Stimulated activated CD4-positive, alpha-beta T cell treated with anti-CD3 and anti-CD28 coated beads, Interleukin-1b, Interleukin-23, amount 100 ng/mL, for 1 hour (primary cell): ENCODE data around the gene GPAT2.
"Not testable (repeated sequence)": the region's sequence is repeated elsewhere in the genome, so short reads cannot be mapped to it uniquely, and the experiment has no call there.

Source experiments
- DNase-seq, 2 donors: peaks; one replicate each; pipeline ENCODE4 v3.0.0-alpha.2; 2020; ENCODE audit warnings: low read depth in 2 of 2

Gene GPAT2

GRCh38 chr2:96065381-96065930 is 30.7 kb upstream of the GPAT2 start:
- DNase-seq: no peak

GRCh38 chr2:96064760-96065159 is 30.0 kb upstream of the GPAT2 start:
- DNase-seq: not testable (repeated sequence)

- DNase-seq: not testable (repeated sequence)
Measured at GRCh38 chr2:96064047-96064675, 29.4 kb upstream of the GPAT2 start.

- not testable (repeated sequence) for DNase-seq
Measured at GRCh38 chr2:96063116-96063899, 28.6 kb upstream of the GPAT2 start.

- not testable (repeated sequence) for DNase-seq
Measured at GRCh38 chr2:96062483-96062882, 27.8 kb upstream of the GPAT2 start.

GRCh38 chr2:96061901-96062300 is 27.2 kb upstream of the GPAT2 start:
- DNase-seq: not testable (repeated sequence)

- DNase-seq: not testable (repeated sequence)
Measured at GRCh38 chr2:96061197-96061817, 26.6 kb upstream of the GPAT2 start.

- DNase-seq: not testable (repeated sequence)
Measured at GRCh38 chr2:96060325-96060724, 25.6 kb upstream of the GPAT2 start.

- DNase-seq: not testable (repeated sequence)
Measured at GRCh38 chr2:96059443-96059842, 24.7 kb upstream of the GPAT2 start.

GRCh38 chr2:96055830-96056229 is 21.1 kb upstream of the GPAT2 start:
- not testable (repeated sequence) for DNase-seq

GRCh38 chr2:96054537-96054936 is 19.8 kb upstream of the GPAT2 start:
- DNase-seq: not testable (repeated sequence)

- not testable (repeated sequence) for DNase-seq
Measured at GRCh38 chr2:96053385-96053784, 18.7 kb upstream of the GPAT2 start.

- DNase-seq: not testable (repeated sequence)
Measured at GRCh38 chr2:96052632-96053031, 17.9 kb upstream of the GPAT2 start.

- not testable (repeated sequence) for DNase-seq
Measured at GRCh38 chr2:96049917-96050262, 15.2 kb upstream of the GPAT2 start.

GRCh38 chr2:96049049-96049916 is 14.6 kb upstream of the GPAT2 start:
- not testable (repeated sequence) for DNase-seq

- not testable (repeated sequence) for DNase-seq
Measured at GRCh38 chr2:96035554-96035953, 838 bp upstream of the GPAT2 start.

- DNase-seq: not testable (repeated sequence)
Measured at GRCh38 chr2:96033997-96034396, 719 bp downstream of the GPAT2 start.

GRCh38 chr2:96027725-96028325 is 6.9 kb downstream of the GPAT2 start:
- not testable (repeated sequence) for DNase-seq

GRCh38 chr2:96025755-96026154 is 9.0 kb downstream of the GPAT2 start:
- not testable (repeated sequence) for DNase-seq

GRCh38 chr2:96025194-96025492 is 9.6 kb downstream of the GPAT2 start:
- DNase-seq: no peak
